Measurements from ENCODE around the gene ELL. TPM values are rescaled to one million over a fixed set of nuclear protein-coding genes. Genes with fewer than 3 reads are reported as not detected.

Gene ELL
- total RNA-seq, 3 donors from 2014 or later (not counting 1 experiment from before 2014, with no cell fraction given), result 61.1 to 64.3 (median 63.8) TPM

GRCh38 chr19:18493440-18494266 lies 28.2 kb downstream of the ELL start:
- DNase-seq (no peak), ATAC-seq (no peak)
- Mint-ChIP-seq H3K4me1 (peaks cover 61 to 64% of the 10 kb centered on the region in 2 donors), H3K4me3 (peak overlapping the region; percentile 21), H3K36me3 (no peaks in the 10 kb centered on the region), H3K27me3 (ENCODE audit: low read depth in 2 of 2) (no peaks in the 10 kb centered on the region), H3K9me3 (no peaks in the 10 kb centered on the region), H3K27ac (peak overlapping the region; percentile 92 to 93)
- Histone ChIP-seq H3K4me3 (ENCODE audit: low read length) (no peak overlapping the region), H3K9me3 (ENCODE audit: control insufficient read depth, insufficient read depth, low read length) (no peaks in the 10 kb centered on the region), H3K4me1 (ENCODE audit: control insufficient read depth, insufficient read depth, low read length) (peaks cover 98% of the 10 kb centered on the region), H3K27me3 (ENCODE audit: control insufficient read depth, insufficient read depth, low read length) (no peaks in the 10 kb centered on the region), H3K27ac (ENCODE audit: low read length) (peak overlapping the region; percentile 93), H3K36me3 (ENCODE audit: control insufficient read depth, insufficient read depth, low read length) (no peaks in the 10 kb centered on the region)
- TF ChIP-seq CTCF (IDR thresholded peaks at IDR 0.05), result no peak
- WGBS (ENCODE audit: insufficient coverage), result 91% methylated on average over 13 of the region's 13 CpGs
- intact Hi-C loops (cut with micrococcal nuclease), result no loop called here

- Histone ChIP-seq H3K27ac (ENCODE audit: low read length) (no peak overlapping the region), H3K27me3 (ENCODE audit: control insufficient read depth, insufficient read depth, low read length) (no peaks in the 10 kb centered on the region), H3K4me3 (ENCODE audit: low read length) (no peak overlapping the region), H3K4me1 (ENCODE audit: control insufficient read depth, insufficient read depth, low read length) (peaks cover 97% of the 10 kb centered on the region), H3K9me3 (ENCODE audit: control insufficient read depth, insufficient read depth, low read length) (no peaks in the 10 kb centered on the region), H3K36me3 (ENCODE audit: control insufficient read depth, insufficient read depth, low read length) (no peaks in the 10 kb centered on the region)
- no peak for TF ChIP-seq CTCF (IDR thresholded peaks at IDR 0.05)
- Mint-ChIP-seq H3K4me1 (peaks cover 68 to 76% of the 10 kb centered on the region in 2 donors), H3K4me3 (peak overlapping the region; percentile 75), H3K27ac (peak overlapping the region; percentile 75 to 82), H3K9me3 (no peaks in the 10 kb centered on the region), H3K27me3 (ENCODE audit: low read depth in 2 of 2) (no peaks in the 10 kb centered on the region), H3K36me3 (no peaks in the 10 kb centered on the region)
- DNase-seq, result no peak
- intact Hi-C loops (cut with micrococcal nuclease), result no loop called here
- ATAC-seq, result no peak
- WGBS (ENCODE audit: insufficient coverage), result 92% methylated on average over 13 of the region's 15 CpGs
Observed at GRCh38 chr19:18491995-18492953, 29.6 kb downstream of the ELL start.

GRCh38 chr19:18490728-18491127 lies 31.1 kb downstream of the ELL start:
- no peaks in the 10 kb centered on the region for H3K27me3 Mint-ChIP-seq (ENCODE audit: low read depth in 2 of 2)
- WGBS (ENCODE audit: insufficient coverage), result 52% methylated on average over 6 of the region's 6 CpGs
- no peaks in the 10 kb centered on the region for H3K9me3 ChIP-seq (ENCODE audit: control insufficient read depth, insufficient read depth, low read length)
- H3K4me1 ChIP-seq (ENCODE audit: control insufficient read depth, insufficient read depth, low read length), result peaks cover 96% of the 10 kb centered on the region
- H3K36me3 ChIP-seq (ENCODE audit: control insufficient read depth, insufficient read depth, low read length), result no peaks in the 10 kb centered on the region
- no peak overlapping the region for H3K27ac ChIP-seq (ENCODE audit: low read length)
- H3K27me3 ChIP-seq (ENCODE audit: control insufficient read depth, insufficient read depth, low read length), result no peaks in the 10 kb centered on the region
- TF ChIP-seq CTCF (IDR thresholded peaks at IDR 0.05), result no peak
- peak overlapping the region; percentile 77 for H3K4me3 Mint-ChIP-seq
- DNase-seq (peak; percentile 50 to 56), ATAC-seq (peak; percentile 70 to 90 (median 83))
- H3K4me3 ChIP-seq (ENCODE audit: low read length), result no peak overlapping the region
- peak overlapping the region; percentile 82 to 86 for H3K27ac Mint-ChIP-seq
- no peaks in the 10 kb centered on the region for H3K36me3 Mint-ChIP-seq
- H3K4me1 Mint-ChIP-seq, result peaks cover 64 to 71% of the 10 kb centered on the region in 2 donors
- intact Hi-C loops (cut with micrococcal nuclease), result no loop called here
- no peaks in the 10 kb centered on the region for H3K9me3 Mint-ChIP-seq

Measured in natural killer cell (primary cell).